ENCODE data around the gene FAM20A. TPM values are rescaled to one million over a fixed set of nuclear protein-coding genes. Genes with fewer than 3 reads are reported as not detected.

Gene FAM20A
- total RNA-seq, 2 experiments from 2014 or later, result not detected

GRCh38 chr17:68569346-68569745, 31.8 kb downstream of the FAM20A start:
- Mint-ChIP-seq H3K27me3 (peaks cover 5% of the 10 kb centered on the region), H3K36me3 (ENCODE audit: low read depth) (no peaks in the 10 kb centered on the region), H3K4me3 (no peak overlapping the region), H3K4me1 (ENCODE audit: low read depth) (no peaks in the 10 kb centered on the region), H3K27ac (no peak overlapping the region), H3K9me3 (no peaks in the 10 kb centered on the region)
- ChIA-PET POLR2A (interaction anchor here (0.8 kb wide), 1 partner anchor 39 kb away, joined by 3 read pairs; no protein-coding TSS in a partner anchor), CTCF (interaction anchor here (1.5 kb wide), 1 partner anchor 45 kb away, joined by 5 read pairs; no protein-coding TSS in a partner anchor)
- intact Hi-C loops (cut with micrococcal nuclease), result no loop called here
- ATAC-seq (no peak), DNase-seq (no peak)
- no peak for TF ChIP-seq CTCF (IDR thresholded peaks at IDR 0.05)

- ChIA-PET CTCF (interaction anchor here (1.5 kb wide), 1 partner anchor 45 kb away, joined by 5 read pairs; no protein-coding TSS in a partner anchor), POLR2A (interaction anchor here (0.8 kb wide), 1 partner anchor 38 kb away, joined by 3 read pairs; no protein-coding TSS in a partner anchor)
- ATAC-seq (no peak), DNase-seq (no peak)
- no peaks in the 10 kb centered on the region for H3K36me3 Mint-ChIP-seq (ENCODE audit: low read depth)
- no peak overlapping the region for H3K27ac Mint-ChIP-seq
- intact Hi-C loops (cut with micrococcal nuclease), result no loop called here
- H3K4me3 Mint-ChIP-seq, result no peak overlapping the region
- H3K9me3 Mint-ChIP-seq, result no peaks in the 10 kb centered on the region
- peaks cover 5% of the 10 kb centered on the region for H3K27me3 Mint-ChIP-seq
- no peak for TF ChIP-seq CTCF (IDR thresholded peaks at IDR 0.05)
- H3K4me1 Mint-ChIP-seq (ENCODE audit: low read depth), result no peaks in the 10 kb centered on the region
Measured at GRCh38 chr17:68568581-68568980, 32.6 kb downstream of the FAM20A start.

GRCh38 chr17:68567581-68567980, 33.6 kb downstream of the FAM20A start:
- peaks cover 5% of the 10 kb centered on the region for H3K27me3 Mint-ChIP-seq
- CTCF ChIA-PET, result no interaction called here
- DNase-seq (no peak), ATAC-seq (no peak)
- intact Hi-C loops (cut with micrococcal nuclease), result no loop called here
- H3K4me3 Mint-ChIP-seq, result no peak overlapping the region
- no peak for TF ChIP-seq CTCF (IDR thresholded peaks at IDR 0.05)
- no peaks in the 10 kb centered on the region for H3K4me1 Mint-ChIP-seq (ENCODE audit: low read depth)
- POLR2A ChIA-PET, result no interaction called here
- no peaks in the 10 kb centered on the region for H3K36me3 Mint-ChIP-seq (ENCODE audit: low read depth)
- no peaks in the 10 kb centered on the region for H3K9me3 Mint-ChIP-seq
- H3K27ac Mint-ChIP-seq, result no peak overlapping the region

- ATAC-seq, result no peak
- TF ChIP-seq CTCF (IDR thresholded peaks at IDR 0.05), result no peak
- CTCF ChIA-PET, result no interaction called here
- no peaks in the 10 kb centered on the region for H3K36me3 Mint-ChIP-seq (ENCODE audit: low read depth)
- intact Hi-C loops (cut with micrococcal nuclease), result no loop called here
- no peaks in the 10 kb centered on the region for H3K9me3 Mint-ChIP-seq
- no peak for DNase-seq
- peaks cover 5% of the 10 kb centered on the region for H3K27me3 Mint-ChIP-seq
- POLR2A ChIA-PET, result no interaction called here
- no peak overlapping the region for H3K4me3 Mint-ChIP-seq
- H3K27ac Mint-ChIP-seq, result no peak overlapping the region
- H3K4me1 Mint-ChIP-seq (ENCODE audit: low read depth), result no peaks in the 10 kb centered on the region
Measured at GRCh38 chr17:68567035-68567434, 34.1 kb downstream of the FAM20A start.

GRCh38 chr17:68566442-68566738, 34.8 kb downstream of the FAM20A start:
- peaks cover 5% of the 10 kb centered on the region for H3K27me3 Mint-ChIP-seq
- TF ChIP-seq CTCF (IDR thresholded peaks at IDR 0.05), result no peak
- ATAC-seq (no peak), DNase-seq (no peak)
- no peaks in the 10 kb centered on the region for H3K9me3 Mint-ChIP-seq
- no peak overlapping the region for H3K4me3 Mint-ChIP-seq
- ChIA-PET CTCF (no interaction called here), POLR2A (no interaction called here)
- H3K36me3 Mint-ChIP-seq (ENCODE audit: low read depth), result no peaks in the 10 kb centered on the region
- H3K4me1 Mint-ChIP-seq (ENCODE audit: low read depth), result no peaks in the 10 kb centered on the region
- H3K27ac Mint-ChIP-seq, result no peak overlapping the region
- intact Hi-C loops (cut with micrococcal nuclease), result no loop called here
